Measurements from ENCODE around the gene SASH3. TPM values are rescaled to one million over a fixed set of nuclear protein-coding genes. Genes with fewer than 3 reads are reported as not detected.

SASH3 gene
- total and polyA plus RNA-seq, 2 donors from 2014 or later = 1.9 to 18.3 TPM

- DNase-seq = no peak
- TF ChIP-seq CTCF (IDR thresholded peaks at IDR 0.05; ENCODE audit: borderline replicate concordance, extremely low read depth, insufficient read depth) = no peak
- intact Hi-C loops (cut with DNase I) = no loop called here
- H3K27ac ChIP-seq (ENCODE audit: low read depth in 2 of 2, low read length in 2 of 2) = no peak overlapping the region
- no peaks in the 10 kb centered on the region for H3K4me1 ChIP-seq (ENCODE audit: control insufficient read depth in 2 of 3, insufficient read depth in 2 of 3, low read depth in 1 of 3, low read length in 3 of 3)
- no peak for FAIRE-seq
- H3K9me3 ChIP-seq (ENCODE audit: control insufficient read depth in 2 of 3, insufficient read depth in 1 of 3, low read length in 3 of 3) = no peaks in the 10 kb centered on the region
- H3K9ac ChIP-seq (ENCODE audit: low read length in 3 of 3) = no peak overlapping the region
- no peak overlapping the region for H3K4me3 ChIP-seq (ENCODE audit: low read length in 3 of 3)
- no peaks in the 10 kb centered on the region for H3K27me3 ChIP-seq (ENCODE audit: control insufficient read depth, insufficient read depth, low read length)
- no peaks in the 10 kb centered on the region for H3K36me3 ChIP-seq (ENCODE audit: control insufficient read depth in 2 of 3, insufficient read depth in 3 of 3, low read length in 3 of 3)
Measured at GRCh38 chrX:129743821-129744220, 35.9 kb upstream of the SASH3 start.

DNA sequence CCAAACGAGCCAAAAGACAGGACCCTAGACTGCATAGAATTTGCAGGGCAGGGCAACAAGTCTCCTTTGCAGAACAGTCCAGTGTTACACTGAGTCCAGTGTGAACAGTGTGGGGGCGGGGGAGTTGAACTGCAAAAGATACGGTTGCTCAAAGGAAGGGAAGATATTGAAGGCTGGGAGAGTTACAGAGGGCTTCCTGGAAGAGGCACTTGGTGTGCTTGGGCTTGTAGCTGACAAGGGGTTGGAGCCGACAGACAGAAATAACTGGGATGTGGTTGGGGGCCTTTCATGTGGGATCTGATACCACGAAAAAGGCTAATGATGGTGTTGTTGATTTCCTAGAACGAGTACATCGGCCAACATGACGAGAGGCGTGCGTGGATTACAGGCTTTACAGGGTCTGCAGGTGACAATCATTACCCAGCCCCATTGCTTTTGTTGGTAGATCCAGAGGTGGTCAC is 34.9 kb upstream of the SASH3 start:
- Histone ChIP-seq H3K27me3 (ENCODE audit: control insufficient read depth, insufficient read depth, low read length) (no peaks in the 10 kb centered on the region), H3K4me1 (ENCODE audit: control insufficient read depth in 2 of 3, insufficient read depth in 2 of 3, low read depth in 1 of 3, low read length in 3 of 3) (no peaks in the 10 kb centered on the region), H3K4me3 (ENCODE audit: low read length in 3 of 3) (no peak overlapping the region), H3K27ac (ENCODE audit: low read depth in 2 of 2, low read length in 2 of 2) (no peak overlapping the region), H3K9me3 (ENCODE audit: control insufficient read depth in 2 of 3, insufficient read depth in 1 of 3, low read length in 3 of 3) (no peaks in the 10 kb centered on the region), H3K36me3 (ENCODE audit: control insufficient read depth in 2 of 3, insufficient read depth in 3 of 3, low read length in 3 of 3) (no peaks in the 10 kb centered on the region), H3K9ac (ENCODE audit: low read length in 3 of 3) (no peak overlapping the region)
- TF ChIP-seq CTCF (IDR thresholded peaks at IDR 0.05; ENCODE audit: borderline replicate concordance, extremely low read depth, insufficient read depth) = no peak
- no peak for DNase-seq
- intact Hi-C loops (cut with DNase I) = no loop called here
- FAIRE-seq = no peak

DNA sequence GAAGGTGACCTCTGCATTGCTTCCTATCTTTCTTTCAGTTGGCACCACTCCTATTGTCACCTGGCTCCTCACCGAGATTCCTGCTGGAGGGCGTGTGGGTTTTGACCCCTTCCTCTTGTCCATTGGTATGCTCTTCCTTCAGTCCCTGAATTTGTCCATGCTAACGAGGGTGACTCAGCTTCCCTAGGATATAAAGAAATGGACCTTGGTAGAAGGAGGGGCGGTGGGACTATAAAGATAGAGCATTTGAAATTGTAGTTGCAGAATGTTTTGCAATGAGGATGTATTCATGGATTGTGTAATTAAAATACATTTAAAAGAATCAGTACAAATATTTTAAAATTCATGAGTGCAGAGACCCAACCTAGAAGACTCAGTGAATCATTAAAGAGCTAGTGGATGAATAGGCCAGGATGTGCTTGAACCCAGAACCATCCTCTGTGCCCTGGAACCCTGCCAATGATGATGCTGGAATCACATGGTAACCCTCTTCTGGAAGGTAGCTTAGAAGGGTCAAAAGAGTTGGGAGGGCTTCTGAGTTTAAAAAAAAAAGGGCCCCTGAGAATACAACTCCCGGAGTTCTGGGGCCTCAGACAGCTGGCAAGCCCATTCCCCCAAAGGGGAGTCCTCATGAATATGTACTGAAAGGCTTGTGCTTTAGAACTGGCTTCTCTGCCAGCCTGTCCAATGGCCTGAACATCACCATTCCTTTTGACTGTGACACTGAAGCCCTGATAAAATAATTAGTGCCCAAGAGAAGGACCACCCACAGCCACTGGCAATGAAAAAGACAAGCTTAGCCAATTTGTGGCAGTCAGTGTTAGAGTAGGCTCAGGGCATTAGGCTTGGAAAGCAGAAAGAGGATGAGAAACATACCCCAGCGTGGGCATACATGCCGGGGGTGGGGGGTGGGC is 32.9 kb upstream of the SASH3 start:
- no peaks in the 10 kb centered on the region for H3K27me3 ChIP-seq (ENCODE audit: control insufficient read depth, insufficient read depth, low read length)
- no peak for FAIRE-seq
- DNase-seq = no peak
- no peaks in the 10 kb centered on the region for H3K4me1 ChIP-seq (ENCODE audit: control insufficient read depth in 2 of 3, insufficient read depth in 2 of 3, low read depth in 1 of 3, low read length in 3 of 3)
- H3K36me3 ChIP-seq (ENCODE audit: control insufficient read depth in 2 of 3, insufficient read depth in 3 of 3, low read length in 3 of 3) = no peaks in the 10 kb centered on the region
- H3K27ac ChIP-seq (ENCODE audit: low read depth in 2 of 2, low read length in 2 of 2) = no peak overlapping the region
- no peaks in the 10 kb centered on the region for H3K9me3 ChIP-seq (ENCODE audit: control insufficient read depth in 2 of 3, insufficient read depth in 1 of 3, low read length in 3 of 3)
- TF ChIP-seq CTCF (IDR thresholded peaks at IDR 0.05; ENCODE audit: borderline replicate concordance, extremely low read depth, insufficient read depth) = no peak
- H3K4me3 ChIP-seq (ENCODE audit: low read length in 3 of 3) = no peak overlapping the region
- H3K9ac ChIP-seq (ENCODE audit: low read length in 3 of 3) = no peak overlapping the region
- intact Hi-C loops (cut with DNase I) = no loop called here
